Measurements from ENCODE around the gene SPRR5. TPM values are rescaled to one million over a fixed set of nuclear protein-coding genes. Genes with fewer than 3 reads are reported as not detected.

Gene SPRR5
- total and polyA plus RNA-seq, 2 experiments from 2014 or later, result not detected

DNA sequence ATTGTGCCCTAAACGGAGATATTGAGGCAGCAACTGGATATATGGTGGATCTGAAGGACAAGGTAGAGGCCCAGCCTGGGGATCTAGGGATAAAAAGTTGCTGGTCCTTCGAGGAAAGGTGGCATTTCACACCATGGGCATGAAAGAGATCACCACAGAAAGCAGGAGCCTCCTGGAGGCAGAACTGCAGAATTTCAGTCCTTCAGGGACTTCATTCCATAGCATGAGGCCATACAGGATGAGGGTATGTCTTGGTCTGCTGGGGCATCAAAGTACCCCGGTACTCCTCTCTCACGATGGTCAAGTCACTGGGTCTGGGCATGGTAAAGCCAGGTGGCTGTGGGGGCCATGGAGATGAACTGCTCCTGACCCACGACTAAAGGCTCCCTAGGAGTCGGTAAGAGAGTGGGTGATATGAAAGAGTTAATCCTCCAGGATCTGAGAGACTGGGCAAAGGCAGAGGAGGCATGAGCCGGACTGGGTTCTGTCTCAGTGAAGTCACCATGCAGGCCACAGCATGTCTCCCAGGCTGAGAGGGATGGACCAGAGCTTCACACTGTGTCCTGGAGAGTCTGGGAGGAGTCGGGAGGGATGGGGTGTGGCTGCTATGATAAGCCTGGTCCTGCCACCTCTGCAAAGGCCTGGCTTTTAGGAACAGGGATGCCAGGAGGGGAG is 5.8 kb upstream of the SPRR5 start:
- no peaks in the 10 kb centered on the region for H3K36me3 ChIP-seq (ENCODE audit: insufficient read depth)
- H3K27ac ChIP-seq (ENCODE audit: low read depth), result no peak overlapping the region
- H3K27me3 Mint-ChIP-seq (ENCODE audit: insufficient read depth, low read depth, poor library complexity), result peaks cover 7% of the 10 kb centered on the region
- H4K20me1 ChIP-seq (replicated peaks; ENCODE audit: insufficient read depth), result no peaks in the 10 kb centered on the region
- no peaks in the 10 kb centered on the region; the same call in 2 of the 3 replicates for H3K36me3 Mint-ChIP-seq (ENCODE audit: low read depth)
- TF ChIP-seq, protein P1, sequence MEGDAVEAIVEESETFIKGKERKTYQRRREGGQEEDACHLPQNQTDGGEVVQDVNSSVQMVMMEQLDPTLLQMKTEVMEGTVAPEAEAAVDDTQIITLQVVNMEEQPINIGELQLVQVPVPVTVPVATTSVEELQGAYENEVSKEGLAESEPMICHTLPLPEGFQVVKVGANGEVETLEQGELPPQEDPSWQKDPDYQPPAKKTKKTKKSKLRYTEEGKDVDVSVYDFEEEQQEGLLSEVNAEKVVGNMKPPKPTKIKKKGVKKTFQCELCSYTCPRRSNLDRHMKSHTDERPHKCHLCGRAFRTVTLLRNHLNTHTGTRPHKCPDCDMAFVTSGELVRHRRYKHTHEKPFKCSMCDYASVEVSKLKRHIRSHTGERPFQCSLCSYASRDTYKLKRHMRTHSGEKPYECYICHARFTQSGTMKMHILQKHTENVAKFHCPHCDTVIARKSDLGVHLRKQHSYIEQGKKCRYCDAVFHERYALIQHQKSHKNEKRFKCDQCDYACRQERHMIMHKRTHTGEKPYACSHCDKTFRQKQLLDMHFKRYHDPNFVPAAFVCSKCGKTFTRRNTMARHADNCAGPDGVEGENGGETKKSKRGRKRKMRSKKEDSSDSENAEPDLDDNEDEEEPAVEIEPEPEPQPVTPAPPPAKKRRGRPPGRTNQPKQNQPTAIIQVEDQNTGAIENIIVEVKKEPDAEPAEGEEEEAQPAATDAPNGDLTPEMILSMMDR (conservative IDR thresholded peaks at IDR 0.05; ENCODE audit: low read depth in 2 of 2), result peak; percentile 28 to 44
- TF ChIP-seq CREB1 (CRISPR knock-in tag; IDR thresholded peaks at IDR 0.05; ENCODE audit: low read depth) (no peak), JUNB (IDR thresholded peaks at IDR 0.05; ENCODE audit: unreplicated experiment) (no peak), ZNF114 (CRISPR knock-in tag; IDR thresholded peaks at IDR 0.05) (no peak)
- H3K4me2 ChIP-seq, result no peak overlapping the region
- H3K27me3 ChIP-seq (ENCODE audit: insufficient read depth), result no peaks in the 10 kb centered on the region
- H3K4me1 ChIP-seq (ENCODE audit: insufficient read depth), result no peaks in the 10 kb centered on the region
- H3K79me2 ChIP-seq (replicated peaks; ENCODE audit: insufficient read depth), result no peaks in the 10 kb centered on the region
- no peak overlapping the region for H3K4me3 ChIP-seq
- H3F3A ChIP-seq (replicated peaks; ENCODE audit: low read depth), result no peaks in the 10 kb centered on the region
- no peak overlapping the region for H3K4me3 Mint-ChIP-seq
- peaks cover 10% of the 10 kb centered on the region for H3K9me3 Mint-ChIP-seq
- no peaks in the 10 kb centered on the region; the same call in 1 of the 2 replicates for H3K9me2 ChIP-seq (ENCODE audit: insufficient read depth)
- H3K27ac Mint-ChIP-seq, result no peak overlapping the region
- no peak overlapping the region for H2AFZ ChIP-seq
- no peaks in the 10 kb centered on the region for H3K4me1 Mint-ChIP-seq
- DNase-seq (ENCODE audit: low spot score), result peak; percentile 41
- peak; percentile 58 for ATAC-seq

DNA sequence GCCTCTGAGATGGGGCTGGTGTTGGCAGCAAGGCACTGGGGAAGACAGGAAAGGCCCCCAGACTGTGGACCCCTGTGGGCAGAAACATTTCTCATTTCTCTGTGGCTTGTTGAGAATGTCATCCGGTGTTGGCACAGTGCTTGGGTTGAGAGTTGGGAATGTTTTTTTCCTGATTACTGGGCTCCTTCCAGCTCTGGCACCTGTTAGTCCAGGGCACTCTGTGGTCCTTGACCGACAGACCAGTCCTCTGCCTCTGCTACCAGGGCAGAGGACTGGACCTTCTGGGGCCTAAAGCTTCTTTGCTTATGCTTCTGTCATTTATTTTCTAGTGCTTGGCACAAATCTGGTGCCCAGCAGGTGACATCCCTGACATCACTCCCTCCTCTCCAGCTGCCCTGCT is 4.8 kb upstream of the SPRR5 start:
- ATAC-seq (no peak), DNase-seq (ENCODE audit: low spot score) (no peak)
- H3K9me2 ChIP-seq (ENCODE audit: insufficient read depth), result peaks cover 5% of the 10 kb centered on the region
- no peak overlapping the region for H3K27ac ChIP-seq (ENCODE audit: low read depth)
- H3K4me1 Mint-ChIP-seq, result no peaks in the 10 kb centered on the region
- H3K9me3 Mint-ChIP-seq, result peaks cover 7% of the 10 kb centered on the region
- H3K4me2 ChIP-seq, result no peak overlapping the region
- H3K4me3 Mint-ChIP-seq, result no peak overlapping the region
- TF ChIP-seq ZNF114 (CRISPR knock-in tag; IDR thresholded peaks at IDR 0.05) (no peak), EZH2 (IDR thresholded peaks at IDR 0.05; ENCODE audit: low read depth, unreplicated experiment) (no peak), CREB1 (CRISPR knock-in tag; IDR thresholded peaks at IDR 0.05; ENCODE audit: low read depth) (no peak)
- TF ChIP-seq, protein P1 (conservative IDR thresholded peaks at IDR 0.05; ENCODE audit: low read depth in 2 of 2), result no peak
- H3K27ac Mint-ChIP-seq, result no peak overlapping the region
- H3K36me3 Mint-ChIP-seq (ENCODE audit: low read depth), result no peaks in the 10 kb centered on the region; the same call in 2 of the 3 replicates
- H3K36me3 ChIP-seq (ENCODE audit: insufficient read depth), result no peaks in the 10 kb centered on the region
- no peak overlapping the region for H2AFZ ChIP-seq
- H3K79me2 ChIP-seq (replicated peaks; ENCODE audit: insufficient read depth), result no peaks in the 10 kb centered on the region
- peaks cover 7% of the 10 kb centered on the region for H3K27me3 Mint-ChIP-seq (ENCODE audit: insufficient read depth, low read depth, poor library complexity)
- H3F3A ChIP-seq (replicated peaks; ENCODE audit: low read depth), result no peaks in the 10 kb centered on the region
- H3K4me3 ChIP-seq, result no peak overlapping the region
- no peaks in the 10 kb centered on the region for H3K4me1 ChIP-seq (ENCODE audit: insufficient read depth)
- H4K20me1 ChIP-seq (replicated peaks; ENCODE audit: insufficient read depth), result no peaks in the 10 kb centered on the region
- H3K27me3 ChIP-seq (ENCODE audit: insufficient read depth), result no peaks in the 10 kb centered on the region

Measured in GM23338 (cell line).